Colonic mucosa (tissue), 4 donors: Measurements from ENCODE around the gene P2RY12. TPM values are rescaled to one million over a fixed set of nuclear protein-coding genes. Genes with fewer than 3 reads are reported as not detected.

Experiments used
- DNase-seq: peaks from one replicate; pipeline ENCODE4 v3.0.0-alpha.2; 2020
- H3K27ac ChIP-seq: fragments of 200-600 bp; one replicate; pipeline ENCODE4 v1.8.0; 2021
- H3K27me3 ChIP-seq: fragments of 200-600 bp; one replicate; pipeline ENCODE4 v1.8.0; 2021
- H3K36me3 ChIP-seq: fragments of 200-600 bp; one replicate; pipeline ENCODE4 v1.8.0; 2021
- H3K4me1 ChIP-seq: fragments of 200-600 bp; one replicate; pipeline ENCODE4 v1.8.0; 2021; ENCODE audit warnings: mild to moderate bottlenecking
- H3K4me3 ChIP-seq: fragments of 200-600 bp; one replicate; pipeline ENCODE4 v1.8.0; 2021
- H3K9ac ChIP-seq, 2 donors: one replicate each; pipeline ENCODE4 v1.7.0; 2013; ENCODE audit warnings: control low read depth in 2 of 2, low read depth in 2 of 2, low read length in 2 of 2
- H3K9me3 ChIP-seq: fragments of 200-600 bp; one replicate; pipeline ENCODE4 v1.8.0; 2021
- CTCF ChIP-seq: fragments of 200-600 bp; IDR thresholded peaks from one replicate; pipeline ENCODE4 v1.8.0; 2022; ENCODE audit warnings: antibody characterized with exemption, mild to moderate bottlenecking
- intact Hi-C: fragments of 100-400 bp; cut with DNase I; formaldehyde crosslinking; loops from one replicate; pipeline ENCODE4 v1.14.1; 2022
- total RNA-seq, 2 donors: library from RNA; stranded (reverse); fragmentation: NEBNext Ultra II Directional in 1 of 2; extraction: Animal tissue kit (Norgen Biotek cat#: 25700) in 1 of 2; gene quantifications; one replicate each; pipeline ENCODE4 v1.2.1, GENCODE V29; 2021
- donor health status: healthy.
- donor health status: DM: no; HTN: no; CAD: no.
- donor health status: DM: no; HTN: no; CAD: no.

Gene P2RY12
- total RNA-seq, 2 donors from 2014 or later, result 0.17 to 0.72 TPM

- H3K36me3 ChIP-seq, result no peaks in the 10 kb centered on the region
- TF ChIP-seq CTCF, result no peak
- DNase-seq, result no peak
- no peak overlapping the region for H3K27ac ChIP-seq
- H3K4me3 ChIP-seq, result no peak overlapping the region
- H3K27me3 ChIP-seq, result no peaks in the 10 kb centered on the region
- intact Hi-C loops, result no loop called here
- no peaks in the 10 kb centered on the region for H3K4me1 ChIP-seq
- H3K9ac ChIP-seq, result no peak overlapping the region
- no peaks in the 10 kb centered on the region for H3K9me3 ChIP-seq
These were observed 54.2 kb downstream of the P2RY12 start for GRCh38 chr3:151330379-151330778.

- TF ChIP-seq CTCF, result no peak
- intact Hi-C loops, result no loop called here
- H3K27ac ChIP-seq, result no peak within 1 kb of the TSS
These were observed 55.2 kb downstream of the P2RY12 start, which contains the start of gene P2RY13 for GRCh38 chr3:151329363-151329762. P2RY13 (minus strand) TSS chr3:151329549; CDS start chr3:151329528, 21 bp downstream.

GRCh38 chr3:151328298-151328995 is 56.1 kb downstream of the P2RY12 start:
- Histone ChIP-seq H3K36me3 (no peaks in the 10 kb centered on the region), H3K27me3 (no peaks in the 10 kb centered on the region), H3K9ac (no peak overlapping the region), H3K27ac (no peak overlapping the region), H3K4me3 (peak overlapping the region; percentile 2), H3K4me1 (no peaks in the 10 kb centered on the region), H3K9me3 (no peaks in the 10 kb centered on the region)
- no peak for DNase-seq
- TF ChIP-seq CTCF, result no peak
- intact Hi-C loops, result no loop called here

More at GRCh38 chr3:151329363-151329762, 55.2 kb downstream of the P2RY12 start, which contains the start of gene P2RY13:
- Histone ChIP-seq H3K9ac (no peak within 1 kb of the TSS), H3K4me1 (no peaks in the 10 kb centered on the region), H3K9me3 (no peaks in the 10 kb centered on the region), H3K4me3 (peak within 1 kb of the TSS; percentile 2), H3K36me3 (no peaks in the 10 kb centered on the region), H3K27me3 (no peaks in the 10 kb centered on the region)
- no peak for DNase-seq

- Histone ChIP-seq H3K4me1 (no peaks in the 10 kb centered on the region), H3K9me3 (no peaks in the 10 kb centered on the region), H3K9ac (no peak overlapping the region), H3K36me3 (no peaks in the 10 kb centered on the region), H3K27me3 (no peaks in the 10 kb centered on the region), H3K4me3 (no peak overlapping the region), H3K27ac (no peak overlapping the region)
- intact Hi-C loops, result no loop called here
- DNase-seq, result no peak
- TF ChIP-seq CTCF, result peak; percentile 61
These were observed 56.9 kb downstream of the P2RY12 start for GRCh38 chr3:151327571-151328198.

GRCh38 chr3:151322511-151322910 is 62.0 kb downstream of the P2RY12 start:
- DNase-seq, result no peak
- no peaks in the 10 kb centered on the region for H3K27me3 ChIP-seq

More at GRCh38 chr3:151322511-151322910, 62.0 kb downstream of the P2RY12 start:
- H3K4me3 ChIP-seq, result no peak overlapping the region
- TF ChIP-seq CTCF, result no peak
- no peak overlapping the region for H3K9ac ChIP-seq
- no peaks in the 10 kb centered on the region for H3K9me3 ChIP-seq
- H3K27ac ChIP-seq, result no peak overlapping the region
- intact Hi-C loops, result no loop called here
- H3K4me1 ChIP-seq, result no peaks in the 10 kb centered on the region
- no peaks in the 10 kb centered on the region for H3K36me3 ChIP-seq
